ENCODE measurements around the gene CNOT3.
"Not testable (repeated sequence)": the region's sequence is repeated elsewhere in the genome, so short reads cannot be mapped to it uniquely, and the experiment has no call there.

Gene CNOT3

DNA sequence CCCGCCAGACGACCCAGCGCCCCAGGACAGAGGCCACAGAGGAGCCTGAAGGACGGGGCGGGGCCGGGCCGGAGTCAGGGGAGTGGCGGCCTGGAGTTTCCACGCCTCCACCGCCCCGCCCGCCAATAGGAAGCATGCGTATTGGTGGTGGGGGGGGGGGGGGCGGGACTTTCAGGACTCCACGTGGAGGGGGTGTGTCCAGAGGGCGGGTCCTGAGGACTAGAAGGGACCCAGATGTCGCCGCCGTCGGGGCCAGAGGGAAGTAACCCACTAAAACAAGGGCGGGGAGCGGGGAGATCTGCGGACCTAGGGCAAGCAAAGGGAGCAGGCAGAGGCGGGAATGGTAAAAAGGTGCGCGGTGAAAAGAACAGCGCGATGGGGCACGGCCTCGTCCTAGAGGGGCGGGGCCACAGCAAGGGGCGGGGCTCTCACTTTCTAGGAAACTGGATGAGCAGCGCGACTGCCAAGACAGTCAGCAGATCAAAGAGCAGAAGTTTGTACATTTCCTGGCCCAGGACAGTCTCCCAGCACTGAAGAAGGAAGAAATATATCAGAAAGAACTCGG lies 24.8 kb downstream of the CNOT3 start:
- CTCF ChIA-PET = interaction anchor here (0.7 to 1.2 kb wide), 2 partner anchors 25 to 27 kb away, joined by 3 to 4 read pairs; partner anchors contain the start of gene MBOAT7
- DNase-seq (ENCODE audit: extremely low spot score) = peak; percentile 87
- TF ChIP-seq, protein P1, sequence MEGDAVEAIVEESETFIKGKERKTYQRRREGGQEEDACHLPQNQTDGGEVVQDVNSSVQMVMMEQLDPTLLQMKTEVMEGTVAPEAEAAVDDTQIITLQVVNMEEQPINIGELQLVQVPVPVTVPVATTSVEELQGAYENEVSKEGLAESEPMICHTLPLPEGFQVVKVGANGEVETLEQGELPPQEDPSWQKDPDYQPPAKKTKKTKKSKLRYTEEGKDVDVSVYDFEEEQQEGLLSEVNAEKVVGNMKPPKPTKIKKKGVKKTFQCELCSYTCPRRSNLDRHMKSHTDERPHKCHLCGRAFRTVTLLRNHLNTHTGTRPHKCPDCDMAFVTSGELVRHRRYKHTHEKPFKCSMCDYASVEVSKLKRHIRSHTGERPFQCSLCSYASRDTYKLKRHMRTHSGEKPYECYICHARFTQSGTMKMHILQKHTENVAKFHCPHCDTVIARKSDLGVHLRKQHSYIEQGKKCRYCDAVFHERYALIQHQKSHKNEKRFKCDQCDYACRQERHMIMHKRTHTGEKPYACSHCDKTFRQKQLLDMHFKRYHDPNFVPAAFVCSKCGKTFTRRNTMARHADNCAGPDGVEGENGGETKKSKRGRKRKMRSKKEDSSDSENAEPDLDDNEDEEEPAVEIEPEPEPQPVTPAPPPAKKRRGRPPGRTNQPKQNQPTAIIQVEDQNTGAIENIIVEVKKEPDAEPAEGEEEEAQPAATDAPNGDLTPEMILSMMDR (IDR thresholded peaks at IDR 0.05; ENCODE audit: control extremely low read depth, extremely low read depth, low read depth, missing control alignments) = no peak
- POLR2A ChIA-PET = no interaction called here

DNA sequence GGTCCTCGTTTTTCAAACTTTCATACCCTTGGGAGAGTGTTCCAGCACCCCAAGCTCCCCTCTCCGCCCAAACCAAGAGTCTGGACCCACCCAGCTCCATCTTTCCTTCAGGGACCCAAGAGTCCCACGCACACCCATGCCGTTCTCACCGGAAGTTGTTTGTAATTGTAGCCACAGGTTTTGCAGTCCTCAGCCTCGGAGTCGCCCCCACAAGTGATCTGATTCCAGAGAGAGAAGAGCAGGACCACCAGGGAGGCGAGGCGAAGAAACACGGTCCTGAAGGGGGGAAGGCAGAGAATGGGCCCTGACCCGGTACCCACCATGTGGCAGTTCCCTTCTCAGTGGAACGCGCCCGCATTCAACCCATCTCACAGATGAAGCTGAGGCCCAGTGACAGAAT lies 25.3 kb downstream of the CNOT3 start:
- DNase-seq (ENCODE audit: extremely low spot score) = no peak
- POLR2A ChIA-PET = no interaction called here
- TF ChIP-seq, protein P1 (IDR thresholded peaks at IDR 0.05; ENCODE audit: control extremely low read depth, extremely low read depth, low read depth, missing control alignments) = no peak
- CTCF ChIA-PET = interaction anchor here (0.7 to 1.2 kb wide), 2 partner anchors 26 kb away, joined by 3 to 4 read pairs; partner anchors contain the start of gene MBOAT7

DNA sequence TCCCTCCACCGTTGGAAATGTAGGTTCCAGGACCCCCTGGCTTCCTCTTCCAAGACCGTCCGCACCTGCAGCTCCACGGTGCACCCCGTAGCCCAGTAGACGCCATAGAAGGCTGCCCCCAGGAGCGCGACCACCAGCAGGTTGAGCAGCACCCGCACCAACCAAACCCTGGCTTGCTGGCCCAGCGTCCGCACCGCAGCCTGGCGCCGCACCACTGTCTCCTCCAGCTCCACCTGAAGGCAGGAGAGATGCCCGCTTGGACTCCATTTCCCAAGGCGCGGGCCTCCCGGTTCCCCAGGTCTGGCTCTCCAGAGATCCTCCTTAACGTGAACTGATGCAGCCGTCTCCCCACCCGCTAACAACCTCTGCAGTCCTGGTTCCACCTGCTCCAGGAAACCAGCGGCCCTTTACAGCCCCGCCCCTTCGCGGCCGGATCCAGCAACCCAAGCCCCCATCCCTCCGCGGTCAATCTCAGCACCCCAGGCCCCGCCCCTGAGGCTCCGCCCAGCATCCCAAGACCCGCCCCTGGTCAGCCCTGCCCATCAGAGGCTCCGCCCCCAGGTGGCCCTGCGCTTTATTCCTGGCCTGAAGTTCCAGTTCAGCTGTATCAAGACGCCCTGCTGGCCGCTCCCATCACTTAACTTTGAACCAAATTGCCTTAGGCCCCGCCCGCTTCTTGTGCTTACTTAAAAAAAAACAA lies 27.0 kb downstream of the CNOT3 start:
- TF ChIP-seq, protein P1 (IDR thresholded peaks at IDR 0.05; ENCODE audit: control extremely low read depth, extremely low read depth, low read depth, missing control alignments) = no peak
- CTCF ChIA-PET = interaction anchor here (1.0 to 1.6 kb wide), 2 partner anchors 9 to 23 kb away, joined by 3 to 4 read pairs; partner anchors contain the start of gene TMC4
- POLR2A ChIA-PET = no interaction called here
- DNase-seq (ENCODE audit: extremely low spot score) = no peak

DNA sequence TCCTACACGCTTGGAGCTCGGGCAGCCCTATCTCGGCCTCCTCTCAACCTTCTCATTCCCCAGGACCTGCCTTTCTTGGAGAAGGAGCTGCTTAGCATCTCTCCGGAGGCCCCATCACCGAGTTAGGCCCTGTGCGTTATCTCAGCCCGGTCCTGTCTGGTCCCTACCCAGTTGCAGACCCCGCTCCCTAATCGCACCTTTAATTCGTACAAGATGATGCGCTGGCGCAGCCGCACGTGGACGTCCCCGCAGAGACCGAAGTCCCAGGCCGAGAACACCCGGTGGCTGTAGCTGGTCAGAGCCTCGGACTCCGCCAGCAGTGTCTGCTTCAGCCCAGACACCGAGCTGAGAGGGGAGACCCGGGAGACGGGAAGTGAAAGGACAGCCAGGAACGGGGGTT lies 27.7 kb downstream of the CNOT3 start:
- DNase-seq (ENCODE audit: extremely low spot score) = no peak
- CTCF ChIA-PET = no interaction called here
- TF ChIP-seq, protein P1 (IDR thresholded peaks at IDR 0.05; ENCODE audit: control extremely low read depth, extremely low read depth, low read depth, missing control alignments) = no peak
- POLR2A ChIA-PET = no interaction called here

DNA sequence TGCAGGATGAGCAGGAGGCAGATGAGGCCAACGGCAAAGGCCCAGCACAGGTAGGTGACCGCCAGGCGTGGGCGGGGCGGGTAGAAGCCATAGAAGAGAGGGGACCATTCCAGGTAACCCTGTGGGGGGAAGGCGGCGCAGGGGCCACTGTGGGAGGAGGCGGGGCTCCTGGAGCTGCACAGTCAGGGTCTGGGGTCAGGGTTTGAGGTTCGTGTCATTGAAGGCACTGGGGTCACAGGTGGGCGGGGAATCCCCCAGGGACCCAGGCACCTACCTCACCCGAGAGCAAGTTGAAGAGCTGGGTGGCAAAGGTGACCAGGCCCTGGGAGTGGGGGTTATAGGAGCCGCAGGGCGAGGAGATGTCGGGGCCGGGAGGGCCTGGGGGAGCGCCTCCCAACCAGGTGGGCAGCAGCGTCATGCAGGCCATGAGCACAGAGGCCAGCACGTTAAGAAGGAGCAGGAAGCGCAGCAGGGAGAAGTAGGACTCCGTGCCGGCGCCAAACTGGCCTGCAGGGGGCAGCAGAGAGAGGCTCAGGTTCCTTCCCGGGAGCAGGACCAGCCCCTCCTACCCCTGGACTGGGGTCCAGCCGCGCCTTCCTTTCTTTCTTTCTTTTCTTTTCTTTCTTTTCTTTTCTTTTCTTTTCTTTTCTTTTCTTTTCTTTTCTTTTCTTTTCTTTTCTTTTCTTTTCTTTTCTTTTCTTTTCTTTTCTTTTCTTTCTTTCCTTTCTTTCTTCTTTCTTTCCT lies 30.8 kb downstream of the CNOT3 start:
- DNase-seq (ENCODE audit: extremely low spot score) = peak; percentile 90
- TF ChIP-seq, protein P1 (IDR thresholded peaks at IDR 0.05; ENCODE audit: control extremely low read depth, extremely low read depth, low read depth, missing control alignments) = peak; percentile 90
- ChIA-PET POLR2A (interaction anchor here (0.5 to 1.0 kb wide), 2 partner anchors 97 to 208 kb away, joined by 3 to 6 read pairs; no protein-coding TSS in a partner anchor), CTCF (interaction anchor here (0.5 to 4.4 kb wide), 17 partner anchors 8 to 98 kb away, joined by 3 to 28 read pairs (median 5); partner anchors contain the start of genes LENG1, MBOAT7, PRPF31 and TFPT)

DNA sequence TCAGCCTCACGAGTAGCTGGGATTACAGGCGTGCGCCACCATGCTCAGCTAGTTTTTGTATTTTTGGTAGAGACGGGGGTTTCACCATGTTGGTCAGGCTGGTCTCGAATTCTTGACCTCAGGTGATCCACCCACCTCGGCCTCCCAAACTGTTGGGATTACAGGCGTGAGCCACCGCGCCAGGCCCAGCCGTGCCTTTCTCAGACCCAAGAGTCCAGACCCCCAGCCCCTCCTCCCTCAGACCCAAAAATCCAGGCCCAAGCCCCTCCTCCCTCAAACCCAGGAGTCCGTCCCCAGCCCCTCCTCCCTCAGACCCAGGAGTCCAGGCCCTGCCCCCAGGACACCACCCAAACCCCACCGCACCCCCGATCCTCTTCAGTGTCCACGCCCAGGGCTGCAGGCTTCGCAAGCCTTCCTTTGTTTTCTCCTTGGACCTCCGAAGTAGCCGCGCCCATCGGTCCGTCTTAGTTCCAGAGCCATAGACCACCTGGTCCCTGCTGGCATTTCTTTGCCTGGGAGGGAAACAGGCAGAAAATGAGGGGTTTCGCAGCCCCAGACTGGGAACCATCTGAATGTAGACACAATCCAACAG lies 31.7 kb downstream of the CNOT3 start:
- ChIA-PET POLR2A (interaction anchor here (0.5 to 1.0 kb wide), 3 partner anchors 20 to 207 kb away, joined by 3 to 6 read pairs (median 3); partner anchors contain the start of gene MBOAT7), CTCF (interaction anchor here (0.5 to 4.4 kb wide), 18 partner anchors 8 to 97 kb away, joined by 3 to 28 read pairs (median 5); partner anchors contain the start of genes LENG1 and MBOAT7)
- TF ChIP-seq, protein P1 (IDR thresholded peaks at IDR 0.05; ENCODE audit: control extremely low read depth, extremely low read depth, low read depth, missing control alignments) = no peak
- DNase-seq (ENCODE audit: extremely low spot score) = no peak

DNA sequence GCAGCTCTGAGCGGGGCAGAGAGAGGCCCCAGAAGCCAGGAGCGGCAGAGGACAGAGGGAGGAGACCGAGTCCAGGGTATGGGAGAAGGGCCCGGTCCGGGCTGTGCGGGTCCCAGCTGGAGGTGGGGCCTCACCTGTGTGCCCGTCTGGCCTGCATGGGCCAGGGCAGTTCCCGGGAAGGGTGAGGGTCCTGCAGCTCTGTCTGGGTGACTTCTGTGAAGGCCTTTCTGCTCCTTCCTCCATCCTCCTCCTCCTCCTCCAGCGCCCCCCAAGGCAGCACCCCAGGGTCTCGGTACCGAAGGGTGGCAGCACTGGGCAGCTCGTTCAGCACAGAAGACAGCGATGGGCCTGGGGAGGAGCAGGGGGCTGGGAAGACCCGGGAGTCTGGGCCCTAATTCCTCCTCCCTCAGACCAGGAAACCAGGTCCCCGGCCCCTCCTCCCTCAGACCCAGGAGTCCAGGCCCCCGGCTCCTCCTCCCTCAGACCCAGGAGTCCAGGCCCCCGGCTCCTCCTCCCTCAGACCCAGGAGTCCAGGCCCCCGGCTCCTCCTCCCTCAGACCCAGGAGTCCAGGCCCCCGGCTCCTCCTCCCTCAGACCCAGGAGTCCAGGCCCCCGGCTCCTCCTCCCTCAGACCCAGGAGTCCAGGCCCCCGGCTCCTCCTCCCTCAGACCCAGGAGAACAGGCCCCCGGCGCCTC lies 34.3 kb downstream of the CNOT3 start:
- DNase-seq (ENCODE audit: extremely low spot score); POLR2A ChIA-PET: not testable (repeated sequence)
- CTCF ChIA-PET = interaction anchor here (1.2 to 4.4 kb wide), 3 partner anchors 35 to 95 kb away, joined by 3 to 28 read pairs (median 3); partner anchors contain the start of gene CNOT3
